ENCODE results near the gene TRIM33.

DNA sequence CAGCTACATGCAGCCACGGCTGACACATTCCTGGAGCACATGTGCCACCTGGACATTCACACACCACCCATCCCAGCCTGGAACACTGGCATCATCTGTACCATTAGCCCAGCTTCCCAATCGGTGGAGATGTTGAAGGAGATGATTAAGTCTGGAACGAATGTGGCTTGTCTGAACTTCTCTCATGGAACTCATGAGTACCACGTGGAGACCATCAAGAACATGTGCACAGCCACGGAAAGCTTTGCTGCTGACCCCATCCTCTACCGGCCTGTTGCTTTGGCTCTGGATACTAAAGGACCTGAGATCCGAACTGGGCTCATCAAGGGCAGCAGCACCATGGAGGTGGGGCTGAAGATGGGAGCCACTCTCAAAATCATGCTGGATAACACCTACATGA lies 25.0 kb upstream of the TRIM33 start:
- TF ChIP-seq EZH2 (optimal IDR thresholded peaks at IDR 0.05; ENCODE audit: low read depth, low read length), result no peak
- TF ChIP-seq, protein P1, sequence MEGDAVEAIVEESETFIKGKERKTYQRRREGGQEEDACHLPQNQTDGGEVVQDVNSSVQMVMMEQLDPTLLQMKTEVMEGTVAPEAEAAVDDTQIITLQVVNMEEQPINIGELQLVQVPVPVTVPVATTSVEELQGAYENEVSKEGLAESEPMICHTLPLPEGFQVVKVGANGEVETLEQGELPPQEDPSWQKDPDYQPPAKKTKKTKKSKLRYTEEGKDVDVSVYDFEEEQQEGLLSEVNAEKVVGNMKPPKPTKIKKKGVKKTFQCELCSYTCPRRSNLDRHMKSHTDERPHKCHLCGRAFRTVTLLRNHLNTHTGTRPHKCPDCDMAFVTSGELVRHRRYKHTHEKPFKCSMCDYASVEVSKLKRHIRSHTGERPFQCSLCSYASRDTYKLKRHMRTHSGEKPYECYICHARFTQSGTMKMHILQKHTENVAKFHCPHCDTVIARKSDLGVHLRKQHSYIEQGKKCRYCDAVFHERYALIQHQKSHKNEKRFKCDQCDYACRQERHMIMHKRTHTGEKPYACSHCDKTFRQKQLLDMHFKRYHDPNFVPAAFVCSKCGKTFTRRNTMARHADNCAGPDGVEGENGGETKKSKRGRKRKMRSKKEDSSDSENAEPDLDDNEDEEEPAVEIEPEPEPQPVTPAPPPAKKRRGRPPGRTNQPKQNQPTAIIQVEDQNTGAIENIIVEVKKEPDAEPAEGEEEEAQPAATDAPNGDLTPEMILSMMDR (IDR thresholded peaks at IDR 0.05; ENCODE audit: low read length), result no peak

All from MM.1S (cell line).